ENCODE measurements around the gene CACNA1A. TPM values are rescaled to one million over a fixed set of nuclear protein-coding genes. Genes with fewer than 3 reads are reported as not detected.
"Not testable (repeated sequence)": the region's sequence is repeated elsewhere in the genome, so short reads cannot be mapped to it uniquely, and the experiment has no call there.

The CACNA1A gene
- total RNA-seq, 1 donor from 2014 or later = 26.7 TPM

DNA sequence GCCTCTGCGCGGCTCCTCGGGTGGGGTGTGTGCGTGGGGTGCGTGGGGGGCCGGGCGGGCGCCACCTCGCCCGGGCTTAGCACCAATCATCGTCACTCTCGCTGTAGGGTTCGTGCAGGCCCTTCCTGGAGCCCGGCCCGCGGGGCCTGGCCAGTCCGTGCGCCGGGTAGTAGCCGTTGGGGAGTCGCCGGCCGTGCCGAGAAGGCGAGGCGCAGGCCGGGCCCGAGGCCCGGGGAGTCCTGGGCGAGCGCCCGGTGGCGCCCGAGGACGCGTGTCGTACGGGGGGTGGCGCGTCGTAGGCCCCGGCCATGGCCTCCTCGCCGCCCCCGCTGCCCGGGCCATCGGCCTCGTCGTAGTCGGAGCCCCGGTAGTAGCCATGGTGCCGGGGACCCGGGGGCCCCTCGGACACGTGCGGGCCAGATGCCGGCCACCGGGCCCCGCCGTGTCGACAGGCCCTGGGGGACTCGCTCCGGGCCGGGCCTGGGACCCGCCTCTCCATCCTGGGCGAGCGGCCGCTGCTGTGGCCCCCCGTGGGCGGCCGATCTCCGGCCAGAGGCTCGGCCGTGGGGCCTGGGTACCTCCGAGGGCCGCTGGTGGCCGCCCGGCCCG, 298.9 kb downstream of the CACNA1A start:
- no peak for DNase-seq (ENCODE audit: low spot score)

DNA sequence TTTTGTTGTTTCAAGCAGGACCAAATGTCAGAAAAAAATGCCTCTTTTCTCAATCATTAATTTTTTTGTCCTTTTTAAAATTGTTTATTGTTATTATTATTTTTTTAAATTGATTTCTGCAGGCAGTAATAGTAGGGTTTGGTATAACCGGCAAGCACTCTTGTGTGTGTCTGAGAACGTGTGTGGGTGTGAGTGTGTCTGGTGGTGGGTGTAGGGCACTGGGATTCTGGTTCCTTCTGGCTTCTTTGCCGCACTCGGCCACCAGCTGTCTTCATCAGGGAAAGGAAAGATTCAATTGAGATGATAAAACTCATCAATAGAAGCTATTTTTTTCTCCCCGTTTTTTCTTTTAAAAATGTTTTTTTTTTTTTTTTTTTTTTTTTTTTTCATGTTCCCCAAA, 299.7 kb downstream of the CACNA1A start:
- no peak for DNase-seq (ENCODE audit: low spot score)

- DNase-seq (ENCODE audit: low spot score) = not testable (repeated sequence)
Measured at GRCh38 chr19:13202112-13202511, 304.2 kb downstream of the CACNA1A start.

DNA sequence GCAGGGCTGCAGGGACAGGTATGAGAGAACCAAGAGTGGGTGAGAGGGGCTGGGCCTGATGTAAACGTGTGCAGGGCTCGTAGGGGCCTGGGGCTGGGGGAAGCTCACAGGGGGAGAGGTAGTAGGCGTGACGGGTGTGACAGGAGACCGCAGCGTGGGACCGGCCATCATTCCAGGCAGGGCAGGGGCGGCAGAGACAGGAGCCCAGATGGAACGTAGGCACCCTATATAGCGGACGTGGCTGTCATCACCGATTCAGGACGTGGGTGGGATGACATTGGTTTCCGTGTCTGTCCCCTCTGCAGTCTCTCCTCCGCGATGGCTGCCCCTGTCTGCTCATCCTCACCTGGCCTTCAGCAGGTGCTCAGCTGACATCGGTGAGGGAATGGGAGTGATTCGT, 307.6 kb downstream of the CACNA1A start:
- no peak for DNase-seq (ENCODE audit: low spot score)

DNA sequence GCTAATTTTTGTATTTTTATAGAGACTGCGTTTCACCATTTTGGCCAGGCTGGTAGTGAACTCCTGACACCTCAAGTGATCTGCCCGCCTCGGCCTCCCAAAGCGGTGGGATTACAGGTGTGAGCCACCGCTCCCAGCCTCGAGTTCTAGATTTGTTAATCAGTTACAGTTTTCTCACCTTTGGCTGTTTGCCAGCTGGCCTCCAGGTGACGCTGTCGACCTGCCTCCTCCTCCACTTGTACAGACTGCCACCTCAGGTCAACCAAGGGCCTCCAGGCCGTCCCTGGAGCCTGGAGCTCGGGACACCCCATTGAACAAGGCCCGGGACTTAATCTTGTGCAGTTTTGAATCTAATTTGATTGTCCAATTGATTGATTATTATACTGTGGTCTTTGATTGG, 310.6 kb downstream of the CACNA1A start:
- DNase-seq (ENCODE audit: low spot score) = no peak

- no peak for DNase-seq (ENCODE audit: low spot score)
Measured at GRCh38 chr19:13190781-13191540, 315.3 kb downstream of the CACNA1A start.

GRCh38 chr19:13189600-13189999, 316.7 kb downstream of the CACNA1A start:
- DNase-seq (ENCODE audit: low spot score) = no peak

DNA sequence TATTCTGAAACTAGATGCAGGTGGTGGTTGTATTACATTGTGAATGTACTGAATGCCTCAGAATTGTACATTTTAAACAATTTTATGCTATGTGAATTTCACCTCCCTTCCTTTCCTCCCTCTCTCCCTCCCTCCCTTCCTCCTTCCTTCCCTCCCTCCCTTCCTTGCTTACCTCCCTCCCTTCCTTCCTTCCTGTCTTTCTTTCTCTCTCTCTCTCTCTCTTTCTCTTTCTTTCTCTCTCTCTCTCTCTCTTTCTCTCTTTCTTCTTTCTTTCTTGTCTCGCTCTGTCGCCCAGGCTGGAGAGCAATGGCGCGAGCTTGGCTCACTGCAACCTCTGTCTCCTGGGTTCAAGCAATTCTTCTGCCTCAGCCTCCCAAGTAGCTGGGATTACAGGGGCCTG, 318.9 kb downstream of the CACNA1A start:
- DNase-seq (ENCODE audit: low spot score) = no peak

DNA sequence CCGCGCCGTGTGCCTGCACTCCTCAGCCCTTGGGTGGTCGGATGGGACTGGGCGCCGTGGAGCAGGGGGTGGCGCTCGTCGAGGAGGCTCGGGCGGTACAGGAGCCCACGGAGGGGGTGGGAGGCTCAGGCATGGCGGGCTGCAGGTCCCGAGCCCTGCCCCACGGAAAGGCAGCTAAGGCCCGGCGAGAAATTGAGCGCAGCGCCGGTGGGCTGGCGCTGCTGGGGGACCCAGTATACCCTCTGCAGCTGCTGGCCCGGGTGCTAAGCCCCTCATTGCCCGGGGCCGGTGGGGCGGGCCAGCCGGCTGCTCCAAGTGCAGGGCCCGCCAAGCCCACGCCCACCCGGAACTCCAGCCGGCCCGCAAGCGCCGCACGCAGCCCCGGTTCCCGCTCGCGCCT, 319.6 kb downstream of the CACNA1A start:
- not testable (repeated sequence) for DNase-seq (ENCODE audit: low spot score)

GRCh38 chr19:13185763-13186657, 320.3 kb downstream of the CACNA1A start:
- DNase-seq (ENCODE audit: low spot score) = not testable (repeated sequence)

GRCh38 chr19:13184926-13185325, 321.4 kb downstream of the CACNA1A start:
- DNase-seq (ENCODE audit: low spot score) = not testable (repeated sequence)

- DNase-seq (ENCODE audit: low spot score) = peak; percentile 92
Measured at GRCh38 chr19:13181747-13182388, 324.4 kb downstream of the CACNA1A start.

- DNase-seq (ENCODE audit: low spot score) = not testable (repeated sequence)
Measured at GRCh38 chr19:13178291-13178690, 328.0 kb downstream of the CACNA1A start.

DNA sequence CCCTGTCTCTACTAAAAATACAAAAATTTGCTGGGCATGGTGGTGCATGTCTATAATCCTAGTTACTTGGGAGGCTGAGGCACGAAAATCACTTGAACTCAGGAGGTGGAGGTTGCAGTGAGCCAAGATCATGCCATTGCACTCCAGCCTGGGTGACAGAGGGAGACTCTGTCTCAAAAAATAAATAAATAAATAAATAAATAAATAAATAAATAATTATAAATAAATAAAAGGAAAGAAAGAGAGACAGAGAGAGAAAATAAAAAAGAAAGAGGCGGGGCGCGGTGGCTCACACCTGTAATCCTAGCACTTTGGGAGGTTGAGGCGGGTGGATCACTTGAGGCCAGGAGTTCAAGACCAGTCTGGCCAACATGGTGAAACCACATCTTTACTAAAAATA, 328.7 kb downstream of the CACNA1A start:
- DNase-seq (ENCODE audit: low spot score) = not testable (repeated sequence)

DNA sequence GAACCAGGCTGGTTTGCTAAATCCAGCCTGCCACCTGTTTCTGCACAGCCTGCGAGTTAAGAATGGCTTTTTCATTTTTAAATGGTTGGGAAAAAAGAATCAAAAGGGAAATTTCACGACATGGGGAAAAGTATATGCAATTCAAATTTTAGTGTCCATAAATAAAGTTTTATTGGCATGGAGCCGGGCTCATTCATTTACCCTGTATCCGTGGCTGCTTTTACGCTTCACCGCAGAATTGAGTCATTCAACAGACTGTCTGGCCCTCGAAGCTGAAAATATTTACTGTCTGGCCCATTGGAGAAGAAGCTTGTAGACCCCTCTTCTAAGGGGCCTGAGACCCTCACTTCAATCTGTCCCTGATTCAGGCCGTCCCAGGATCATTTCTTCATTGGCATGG, 329.9 kb downstream of the CACNA1A start:
- no peak for DNase-seq (ENCODE audit: low spot score)

DNA sequence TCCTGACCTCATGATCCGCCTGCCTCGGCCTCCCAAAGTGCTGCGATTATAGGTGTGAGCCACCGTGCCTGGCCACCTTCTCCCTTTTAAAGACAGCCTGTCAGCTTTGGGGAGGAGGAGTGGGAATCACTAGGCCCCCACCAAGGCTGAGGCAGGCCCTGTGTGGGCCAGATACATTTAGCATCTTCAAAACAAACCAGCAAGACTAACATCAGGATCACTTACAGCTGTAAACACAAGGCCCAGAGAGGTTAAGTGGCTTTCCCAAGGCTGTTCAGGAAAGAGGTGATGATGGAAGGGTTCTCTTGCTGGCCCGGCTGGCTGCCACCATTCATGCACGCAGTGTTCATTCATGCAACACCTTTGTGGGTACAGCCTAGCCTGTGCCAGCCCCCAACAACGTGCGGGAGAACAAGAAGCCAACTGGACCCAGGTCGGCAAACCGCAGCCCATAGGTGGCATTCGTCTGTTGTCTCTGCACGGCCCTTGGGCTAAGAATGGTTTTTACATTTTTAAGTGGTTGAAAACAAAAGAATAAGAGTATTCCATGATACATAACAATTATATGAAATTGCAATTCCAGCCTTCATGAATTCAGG, 333.0 kb downstream of the CACNA1A start:
- no peak for DNase-seq (ENCODE audit: low spot score)

DNA sequence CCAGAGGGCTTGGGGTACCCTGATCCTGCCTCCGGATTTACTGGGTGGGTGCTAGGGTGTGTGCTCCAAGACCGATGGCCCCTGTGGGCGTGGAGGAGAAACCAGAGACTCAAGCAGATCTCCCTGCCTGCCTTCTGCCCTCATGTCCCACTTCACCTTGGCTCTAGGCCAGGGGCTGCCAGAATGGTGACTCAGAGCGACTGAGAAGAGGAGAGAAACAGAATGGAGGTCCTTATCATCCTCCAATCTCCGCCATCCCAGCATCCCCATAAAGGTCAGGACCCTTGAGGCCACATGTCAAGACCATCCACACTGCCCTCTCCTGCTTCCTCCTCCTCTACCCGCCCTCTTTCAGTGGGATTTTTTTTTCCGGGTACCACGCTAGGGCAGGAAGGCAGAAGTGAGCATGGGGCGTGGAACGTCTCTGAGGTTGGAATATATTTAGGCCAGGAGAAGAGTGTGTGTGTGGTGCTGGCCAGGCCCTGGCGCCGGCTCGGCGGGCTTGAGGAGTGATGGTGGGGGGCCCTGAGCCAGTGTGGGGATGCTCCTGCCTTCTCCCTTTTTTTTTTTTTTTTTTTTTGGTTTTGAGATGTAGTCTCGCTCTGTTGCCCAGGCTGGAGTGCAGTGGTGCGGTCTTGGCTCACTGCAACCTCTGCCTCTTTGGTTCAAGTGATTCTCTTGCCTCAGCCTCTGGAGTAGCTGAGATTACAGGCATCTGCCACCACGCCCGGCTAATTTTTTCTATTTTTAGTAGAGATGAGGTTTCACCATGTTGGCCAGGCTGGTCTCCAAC, 333.7 kb downstream of the CACNA1A start:
- peak; percentile 90 for DNase-seq (ENCODE audit: low spot score)

- no peak for DNase-seq (ENCODE audit: low spot score)
Measured at GRCh38 chr19:13171146-13171545, 335.1 kb downstream of the CACNA1A start.

- no peak for DNase-seq (ENCODE audit: low spot score)
Measured at GRCh38 chr19:13169769-13170168, 336.5 kb downstream of the CACNA1A start.

GRCh38 chr19:13166151-13166550, 340.1 kb downstream of the CACNA1A start:
- not testable (repeated sequence) for DNase-seq (ENCODE audit: low spot score)

Data from umbilical cord (tissue), 2 donors.